GM18907 (cell line): ENCODE data around the gene NTNG2.

Source experiments
- ATAC-seq: cut with Tn5 transposase; IDR thresholded peaks from one replicate; pipeline ENCODE4 v1.9.1; 2021; ENCODE audit warnings: mild to moderate bottlenecking, moderate library complexity; ENCODE audit not compliant: unreplicated experiment

NTNG2 gene

DNA sequence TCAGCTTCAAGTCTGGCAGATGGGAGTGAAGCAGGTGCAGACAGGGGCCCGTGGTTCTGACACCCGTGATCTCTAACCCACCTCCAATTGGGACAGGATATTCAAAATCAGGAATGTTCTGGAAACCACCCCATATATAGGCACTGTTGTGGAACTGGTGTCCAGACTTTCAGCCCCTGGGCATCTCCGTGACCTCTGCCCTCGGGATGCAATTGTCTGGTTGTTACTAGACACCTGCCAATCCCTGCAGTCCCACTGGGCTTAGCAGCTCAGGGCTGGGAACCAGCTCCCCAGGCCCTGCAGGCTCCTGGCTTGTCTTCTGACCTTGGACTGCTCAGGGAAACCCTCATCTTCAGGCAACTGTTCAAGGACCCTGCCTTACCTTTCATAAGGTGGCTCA lies 38.8 kb downstream of the NTNG2 start:
- ATAC-seq = no peak

DNA sequence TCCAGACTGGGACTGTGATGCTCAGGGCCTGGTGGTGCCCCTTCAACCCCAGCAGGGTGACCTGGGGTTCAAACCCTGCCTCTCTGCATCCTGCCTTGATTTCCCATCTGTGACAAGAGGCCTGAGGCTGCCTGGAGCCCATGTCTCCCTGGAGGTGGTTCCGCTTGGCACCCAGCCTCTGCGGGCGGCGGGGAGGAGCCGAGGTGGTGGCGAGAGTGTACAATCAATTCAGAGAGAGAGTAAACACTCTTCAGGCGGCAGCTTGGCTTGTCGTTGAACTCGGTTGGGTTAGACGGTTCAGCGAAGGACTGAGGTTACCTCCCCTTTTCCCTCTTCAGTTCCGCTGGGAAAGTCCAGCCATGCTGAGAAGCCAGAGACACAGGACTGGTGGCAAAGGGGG lies 39.3 kb downstream of the NTNG2 start:
- ATAC-seq = no peak

DNA sequence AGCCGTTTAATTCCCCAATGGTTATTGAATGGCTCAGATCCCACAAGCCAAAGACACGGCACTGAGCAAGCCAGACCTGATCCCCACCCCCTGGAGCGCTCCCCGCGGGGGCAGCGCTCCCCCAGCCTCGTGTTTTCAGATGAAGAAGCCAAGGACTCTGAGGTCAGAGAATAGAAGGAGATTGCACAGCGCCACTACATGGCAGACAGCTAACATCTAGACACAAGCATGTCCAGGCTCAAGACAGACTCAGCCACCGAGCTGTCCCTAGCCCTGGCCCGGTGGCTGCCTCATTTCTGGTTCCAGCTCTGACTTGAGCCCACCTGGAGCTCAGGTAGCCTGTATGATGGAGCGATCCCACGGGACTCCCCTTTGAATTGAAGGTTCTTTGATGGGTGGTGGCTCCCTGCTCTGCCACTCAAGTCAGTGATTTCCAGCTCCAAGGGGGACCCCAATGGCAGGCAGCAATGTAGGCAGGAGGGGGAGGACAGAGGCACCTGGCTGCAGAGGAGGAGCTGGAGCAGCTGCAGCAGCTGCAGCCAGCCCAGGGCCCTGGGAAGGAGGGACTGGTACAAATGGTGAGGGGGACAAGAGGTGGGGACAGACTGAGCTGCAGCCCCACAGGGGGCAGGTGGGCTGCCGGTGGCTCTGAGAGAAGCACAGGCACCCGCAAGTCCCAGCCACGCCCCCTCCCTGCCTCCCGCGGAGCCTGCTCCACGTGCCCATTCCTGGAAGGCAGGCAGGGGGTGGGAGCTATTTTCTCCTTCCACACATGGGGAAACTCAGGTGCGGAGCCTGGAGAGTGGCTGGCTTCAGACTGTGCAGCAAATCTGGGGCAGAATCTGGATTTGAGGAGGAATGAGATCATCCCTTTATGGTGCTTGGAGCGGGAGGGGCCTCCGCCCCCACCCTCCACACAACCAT lies 40.2 kb downstream of the NTNG2 start:
- no peak for ATAC-seq

DNA sequence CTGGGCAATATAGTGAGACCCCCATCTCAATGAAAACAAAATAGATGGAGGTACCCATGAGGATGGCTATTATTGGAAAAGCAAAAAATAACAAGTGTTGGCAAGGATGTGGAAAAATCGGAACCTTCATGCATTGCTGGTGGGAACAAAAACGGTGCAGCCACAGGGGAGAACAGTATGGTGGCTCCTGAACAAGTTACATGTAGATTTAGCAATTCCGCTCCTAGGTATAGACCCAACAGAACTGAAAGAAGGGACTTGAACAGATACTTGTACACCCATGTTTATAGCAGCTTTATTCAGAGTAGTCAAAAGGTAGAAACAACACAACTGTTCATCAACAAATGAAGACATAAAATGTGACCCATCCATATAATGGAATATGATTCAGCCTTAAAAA lies 43.0 kb downstream of the NTNG2 start:
- no peak for ATAC-seq

DNA sequence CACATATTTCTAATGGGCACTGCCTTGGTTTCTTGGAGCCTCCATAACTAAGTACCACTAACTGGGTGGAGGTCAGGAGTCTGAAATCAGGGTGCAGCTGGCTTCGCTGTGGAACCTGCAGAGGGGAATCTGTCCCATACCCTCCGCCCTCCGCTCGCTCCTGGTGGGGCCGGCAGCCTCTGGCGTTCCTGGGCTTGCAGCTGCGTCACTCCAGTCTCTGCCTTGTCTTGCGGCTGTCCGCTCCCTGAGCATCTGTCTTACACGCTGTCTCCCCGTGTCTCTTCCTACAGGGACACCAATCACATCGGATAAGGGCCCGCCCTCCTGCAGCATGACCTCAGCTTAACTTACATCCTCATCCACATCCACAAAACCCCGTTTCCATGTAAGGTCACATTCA lies 45.4 kb downstream of the NTNG2 start:
- ATAC-seq = no peak

DNA sequence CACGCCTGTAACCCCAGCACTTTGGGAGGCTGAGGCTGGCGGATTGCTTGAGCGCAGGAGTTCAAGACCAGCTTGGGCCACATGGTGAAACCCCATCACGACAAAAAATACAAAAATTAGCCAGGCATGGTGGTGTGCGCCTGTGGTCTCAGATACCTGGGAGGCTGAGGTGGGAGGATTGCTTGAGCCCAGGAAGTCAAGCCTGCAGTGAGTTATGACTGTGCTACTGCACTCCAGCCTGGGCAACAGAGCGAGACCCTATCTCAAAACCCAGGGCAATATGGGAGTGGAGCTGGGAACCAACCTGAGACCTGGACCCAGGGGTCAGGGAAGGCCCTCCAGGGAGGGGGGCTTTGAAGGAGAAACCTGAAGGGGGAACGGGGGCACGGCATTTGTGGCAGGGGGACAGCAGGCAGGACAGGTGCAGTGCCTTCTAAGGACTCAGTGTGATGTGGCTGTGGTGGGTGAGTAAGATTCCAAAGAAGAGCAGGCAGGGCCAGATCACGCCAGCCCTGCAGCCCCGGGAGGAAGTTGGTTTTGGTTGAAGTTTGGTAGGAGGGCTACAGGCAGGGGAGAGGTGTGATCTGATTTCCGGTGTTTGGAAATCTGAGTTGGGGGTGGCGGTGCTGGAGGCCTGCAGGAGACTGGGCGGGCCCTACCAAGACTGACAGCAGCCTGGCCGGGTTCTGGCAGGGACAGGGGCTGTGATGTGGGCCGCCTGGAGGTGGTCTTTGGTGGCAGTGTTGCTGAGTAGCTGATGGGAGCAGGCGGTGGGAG lies 46.2 kb downstream of the NTNG2 start:
- no peak for ATAC-seq

DNA sequence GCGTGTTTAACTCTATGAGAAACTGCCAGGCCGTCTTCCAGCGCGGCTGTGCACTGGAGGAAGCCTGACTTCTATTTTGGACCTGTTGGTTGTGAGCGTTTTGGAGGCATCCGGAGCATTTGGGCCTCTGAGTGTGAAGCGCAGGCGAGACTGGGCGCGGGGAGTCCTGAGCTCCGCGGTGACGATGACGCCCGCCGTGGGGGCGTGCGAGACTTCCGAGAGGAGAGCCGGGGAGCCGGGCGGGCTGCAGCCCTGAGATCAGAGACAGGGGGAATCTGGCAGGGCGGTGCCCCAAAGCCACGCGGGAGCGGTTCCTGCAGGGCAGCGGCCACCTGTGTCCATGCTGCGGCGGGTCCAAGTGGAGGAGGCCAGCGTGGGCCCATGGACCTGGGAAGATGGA lies 47.4 kb downstream of the NTNG2 start:
- ATAC-seq = no peak

DNA sequence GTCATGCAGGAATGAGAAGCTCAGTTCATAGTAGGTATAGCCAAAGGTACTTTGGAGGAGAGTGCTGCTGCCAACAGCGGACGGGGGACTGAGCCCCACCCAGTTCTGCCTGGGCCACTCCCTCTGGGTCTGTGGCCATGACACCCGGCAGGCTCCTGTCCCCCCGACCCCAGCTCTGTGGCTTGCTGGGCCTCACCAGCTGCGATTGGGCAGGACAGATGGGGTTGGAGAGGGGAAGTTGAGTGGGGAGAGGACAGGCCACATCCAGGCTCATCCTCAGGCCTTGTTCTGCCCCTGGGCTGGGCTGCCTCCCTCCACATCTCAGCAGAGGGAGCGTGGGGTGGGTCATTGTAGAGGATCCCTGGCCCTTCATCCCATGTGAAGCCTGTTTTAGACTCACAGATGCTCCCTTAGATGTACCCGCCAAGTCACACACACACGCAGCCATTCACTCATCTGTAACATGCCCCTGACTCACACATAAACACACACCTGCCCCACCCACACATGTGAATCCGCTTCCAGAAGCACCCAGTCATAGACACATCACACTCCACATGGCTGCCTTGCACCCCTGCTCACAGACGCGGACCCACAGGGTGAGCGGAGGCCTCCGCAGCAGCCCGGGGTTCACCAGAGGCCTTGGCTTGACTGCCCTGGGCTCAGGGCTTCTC lies 48.8 kb downstream of the NTNG2 start:
- ATAC-seq = no peak

DNA sequence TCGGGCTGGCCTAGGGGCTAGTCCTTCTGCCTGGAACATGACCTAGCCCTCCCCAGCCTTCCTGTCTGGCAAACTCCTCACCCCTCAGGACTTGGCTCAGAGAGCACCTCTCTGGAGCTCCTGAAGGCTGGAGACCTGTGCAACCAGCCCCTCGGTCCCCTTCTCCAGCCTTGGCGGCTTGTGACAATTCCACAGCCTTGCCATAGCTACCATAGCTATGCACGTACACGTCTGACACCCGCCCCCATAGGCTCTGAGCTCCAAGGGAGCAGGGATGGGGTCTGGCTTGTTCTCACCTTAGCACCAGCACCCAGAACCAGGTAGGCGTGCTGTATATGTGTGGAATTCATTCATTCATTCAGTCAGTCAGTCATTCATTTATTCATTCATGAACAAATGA lies 49.7 kb downstream of the NTNG2 start:
- ATAC-seq = no peak

DNA sequence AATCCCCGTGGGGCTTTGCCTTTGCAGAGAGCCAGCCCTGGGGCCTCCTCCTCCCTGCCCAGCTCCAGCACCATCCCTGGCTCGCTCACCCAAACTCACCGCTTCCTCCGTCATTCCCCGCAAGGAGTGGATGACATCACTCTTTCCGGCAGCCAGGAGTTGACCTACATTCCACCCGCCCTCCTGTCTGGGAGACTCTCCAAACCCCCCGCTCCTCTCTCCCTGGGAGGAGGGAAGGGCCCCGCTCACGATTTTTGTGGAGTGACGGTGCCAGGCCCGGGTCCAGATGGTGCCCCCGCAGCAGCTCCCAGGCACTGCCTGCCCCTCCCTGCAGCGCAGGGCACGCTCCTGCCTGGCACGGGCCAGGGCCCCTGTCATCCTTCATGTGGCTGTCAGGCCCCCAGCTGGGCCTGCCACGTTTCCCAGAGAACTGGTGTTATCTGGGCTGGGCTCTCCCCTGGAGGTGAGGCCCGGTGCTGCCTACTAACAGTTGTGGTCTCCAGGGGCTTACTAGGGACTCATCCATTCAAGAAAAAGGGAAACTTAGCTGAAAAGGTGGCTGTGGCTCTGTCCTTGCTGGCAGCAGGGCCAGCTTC lies 52.3 kb downstream of the NTNG2 start:
- ATAC-seq = no peak

DNA sequence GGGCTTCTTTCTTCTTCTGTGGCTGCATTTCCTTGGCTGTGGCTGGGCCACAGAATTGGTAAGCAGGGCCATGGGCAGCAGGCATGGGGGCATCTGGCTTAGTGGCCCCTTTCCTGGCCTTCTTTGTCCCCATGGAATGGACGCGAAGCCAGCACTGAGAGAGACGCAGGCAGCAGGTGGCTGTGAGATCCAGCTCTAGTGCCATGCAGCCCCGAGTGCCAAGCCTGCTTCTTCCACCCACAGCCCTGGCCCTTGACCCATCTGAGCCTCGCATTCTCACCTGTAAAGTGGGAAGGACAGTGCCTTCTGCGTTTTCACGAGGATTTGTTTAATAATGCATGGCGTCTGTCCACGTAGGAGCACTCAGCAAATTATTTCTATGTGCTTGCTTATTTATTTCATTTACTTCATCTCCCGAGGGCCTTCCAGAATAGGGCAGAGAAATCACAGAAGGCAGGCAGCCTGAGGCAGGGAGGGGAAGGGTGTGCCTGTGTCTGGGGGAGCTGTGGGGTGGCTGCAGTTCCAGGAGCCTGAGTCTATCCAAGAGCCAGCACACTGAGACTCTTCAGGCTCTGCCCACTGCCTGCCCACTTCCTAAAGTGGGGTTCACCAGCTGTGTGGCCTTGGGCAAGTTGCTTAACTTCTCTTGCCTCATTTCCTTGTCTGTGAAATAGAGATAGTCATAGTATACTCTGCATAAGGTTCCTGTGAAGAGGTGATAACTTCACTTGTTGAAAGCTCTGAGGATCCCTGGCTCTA lies 55.2 kb downstream of the NTNG2 start:
- no peak for ATAC-seq

DNA sequence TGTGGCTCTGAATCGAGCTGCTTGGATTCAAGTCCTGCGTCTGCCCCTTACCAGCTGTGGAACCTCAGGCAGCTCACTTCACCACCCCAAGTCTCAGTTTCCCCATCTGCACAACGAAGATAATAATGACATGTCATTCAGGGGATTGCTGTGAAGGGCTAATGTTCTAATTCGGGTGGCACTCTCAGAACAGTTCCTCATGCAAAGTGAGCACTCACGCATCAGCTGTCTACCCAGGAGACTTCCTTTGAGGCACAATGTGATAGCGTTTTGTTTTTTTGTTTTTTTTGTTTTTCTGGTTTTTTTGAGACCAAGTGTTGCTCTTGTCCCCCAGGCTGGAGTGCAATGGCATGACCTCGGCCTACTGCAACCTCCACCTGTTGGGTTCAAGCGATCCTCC lies 56.4 kb downstream of the NTNG2 start:
- no peak for ATAC-seq

DNA sequence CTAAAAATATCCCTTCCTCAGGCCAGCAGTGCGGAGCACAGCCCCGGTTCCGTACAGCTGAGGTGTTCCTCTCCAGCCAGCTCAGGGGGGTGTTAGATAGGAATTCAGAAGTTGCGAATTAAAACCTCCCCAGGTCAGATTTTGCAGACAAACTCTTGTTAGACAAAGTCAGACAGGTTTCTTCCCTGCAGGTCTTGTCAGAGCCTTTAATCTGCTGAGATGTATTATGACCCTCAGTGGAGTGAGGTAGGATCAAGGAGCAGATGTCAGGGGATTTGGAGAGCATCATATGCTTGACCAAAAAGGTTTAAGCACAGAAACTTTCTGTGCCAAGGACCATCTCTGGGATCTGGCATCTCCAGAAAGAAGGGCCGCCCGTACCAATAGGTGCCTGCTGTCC lies 60.1 kb downstream of the NTNG2 start:
- no peak for ATAC-seq

DNA sequence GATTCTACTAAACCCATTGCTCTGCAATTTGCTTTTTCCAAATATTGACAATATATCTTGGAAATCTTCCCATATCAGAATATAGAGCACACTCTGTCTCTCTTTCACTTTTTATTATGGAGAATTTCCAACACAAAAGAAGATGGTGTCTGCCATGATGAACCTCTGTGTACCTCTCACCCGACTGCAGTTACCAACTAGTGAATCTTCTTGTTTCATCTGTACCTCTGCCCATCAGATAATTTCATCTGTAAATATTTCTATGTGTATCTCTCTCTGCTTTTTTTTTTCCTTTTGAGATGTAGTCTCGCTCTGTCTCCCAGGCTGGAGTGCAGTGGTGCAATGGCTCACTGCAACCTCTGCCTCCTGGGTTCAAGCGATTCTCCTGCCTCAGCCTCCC lies 62.8 kb downstream of the NTNG2 start:
- ATAC-seq = no peak

DNA sequence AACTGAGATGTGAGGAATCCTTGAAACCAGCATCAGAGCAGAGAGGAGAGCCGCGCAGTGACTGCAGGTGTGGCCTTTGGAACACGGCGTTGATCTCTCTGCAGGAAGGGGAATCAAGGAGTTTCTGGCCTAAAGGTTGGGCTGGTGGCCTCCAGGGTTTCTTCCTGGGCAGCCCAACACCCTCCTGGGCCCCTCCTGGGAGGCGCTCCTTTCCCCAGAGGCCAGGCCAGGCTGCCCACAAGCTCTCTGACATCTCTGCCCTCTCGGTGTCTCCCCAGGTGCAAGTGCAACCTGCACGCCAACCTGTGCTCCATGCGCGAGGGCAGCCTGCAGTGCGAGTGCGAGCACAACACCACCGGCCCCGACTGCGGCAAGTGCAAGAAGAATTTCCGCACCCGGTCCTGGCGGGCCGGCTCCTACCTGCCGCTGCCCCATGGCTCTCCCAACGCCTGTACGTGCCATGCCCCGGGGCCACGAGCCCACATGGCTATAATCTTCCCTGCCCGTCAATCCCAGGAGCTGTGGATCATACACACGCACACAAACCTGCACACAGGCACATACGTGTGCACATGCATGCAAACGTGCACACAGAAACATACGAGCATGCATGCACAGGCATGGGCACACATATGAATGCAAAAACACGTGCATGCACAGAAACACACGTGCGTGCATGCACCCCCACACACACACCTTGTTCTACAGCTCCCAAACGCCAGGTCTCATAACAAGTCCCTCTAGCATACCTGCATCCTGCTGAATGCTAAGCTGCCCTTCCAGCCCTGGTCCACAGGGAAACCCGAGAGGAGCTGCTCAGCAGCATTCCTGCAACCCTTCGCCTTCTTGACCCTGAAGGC lies 64.9 kb downstream of the NTNG2 start:
- no peak for ATAC-seq

DNA sequence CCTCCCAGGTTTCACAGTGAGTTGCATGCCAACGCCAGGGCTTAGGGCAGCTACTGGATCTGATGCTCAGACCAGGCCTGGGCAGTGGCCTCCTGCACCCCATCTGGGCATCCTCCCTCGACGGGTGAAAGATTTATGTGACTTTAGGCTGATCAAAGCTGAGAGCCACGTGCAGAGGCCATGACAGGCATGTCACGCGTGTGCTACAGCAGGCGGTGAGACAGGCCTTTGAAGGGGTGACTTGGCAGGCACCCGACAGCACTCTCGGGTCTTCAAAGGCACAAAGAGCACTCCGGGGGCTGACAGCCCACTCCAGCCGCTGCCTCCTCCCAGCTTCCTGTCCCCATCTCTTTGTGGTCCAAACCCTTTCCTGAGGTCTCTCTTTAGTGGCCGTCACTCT lies 66.2 kb downstream of the NTNG2 start:
- ATAC-seq = no peak

DNA sequence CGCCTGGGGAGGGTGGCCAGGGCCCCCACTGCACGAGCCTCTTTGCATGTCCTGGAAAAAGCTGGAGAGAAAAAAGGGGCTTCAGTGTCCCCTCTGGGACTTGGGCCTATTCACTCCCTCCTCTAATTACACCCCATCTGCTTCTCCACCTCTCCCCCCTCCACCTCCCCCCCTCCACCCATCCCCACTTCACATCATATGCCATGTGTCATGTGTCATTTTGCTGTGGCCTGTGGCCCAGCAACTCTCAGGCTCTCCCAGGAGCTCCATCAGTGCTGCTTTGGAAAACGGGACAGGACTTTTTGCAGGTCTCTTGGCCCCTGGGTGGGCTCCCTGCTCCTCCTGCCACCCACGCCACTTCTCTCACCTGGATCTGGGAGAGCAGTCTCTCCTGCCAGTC lies 68.7 kb downstream of the NTNG2 start:
- ATAC-seq = no peak

DNA sequence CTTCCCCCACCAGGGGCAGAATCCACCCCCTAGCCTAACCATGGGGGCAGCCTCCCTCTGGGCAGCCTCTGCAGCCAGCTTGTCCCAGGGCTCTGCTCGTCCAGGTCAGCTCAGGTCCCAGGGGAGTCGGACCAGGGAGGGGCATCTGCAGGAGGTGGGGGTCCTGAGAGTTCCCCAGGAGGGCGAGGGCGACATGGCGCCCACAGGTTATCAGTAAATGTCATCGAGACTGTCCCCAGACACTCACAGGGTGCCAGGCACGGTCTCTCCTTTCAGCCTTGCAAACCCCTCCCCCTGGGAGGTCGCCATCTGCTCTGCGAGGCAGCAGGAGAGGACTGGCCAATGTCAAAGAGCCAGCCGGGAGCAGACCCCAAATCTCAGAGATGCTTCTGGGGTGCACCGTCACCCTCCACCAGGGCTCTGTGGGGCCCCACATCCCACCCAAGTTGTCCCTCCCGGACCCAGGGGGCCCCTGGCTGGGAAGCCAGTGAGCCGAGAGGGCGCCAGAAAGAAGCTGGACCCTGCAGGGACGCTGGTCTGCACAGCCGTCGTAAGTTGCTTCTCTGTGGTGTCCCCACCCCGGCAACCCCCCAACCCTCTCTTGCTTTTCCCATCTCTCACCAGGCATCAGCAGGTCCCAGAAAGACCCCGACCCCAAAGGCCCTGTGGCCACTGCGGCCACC lies 69.3 kb downstream of the NTNG2 start:
- ATAC-seq = no peak

DNA sequence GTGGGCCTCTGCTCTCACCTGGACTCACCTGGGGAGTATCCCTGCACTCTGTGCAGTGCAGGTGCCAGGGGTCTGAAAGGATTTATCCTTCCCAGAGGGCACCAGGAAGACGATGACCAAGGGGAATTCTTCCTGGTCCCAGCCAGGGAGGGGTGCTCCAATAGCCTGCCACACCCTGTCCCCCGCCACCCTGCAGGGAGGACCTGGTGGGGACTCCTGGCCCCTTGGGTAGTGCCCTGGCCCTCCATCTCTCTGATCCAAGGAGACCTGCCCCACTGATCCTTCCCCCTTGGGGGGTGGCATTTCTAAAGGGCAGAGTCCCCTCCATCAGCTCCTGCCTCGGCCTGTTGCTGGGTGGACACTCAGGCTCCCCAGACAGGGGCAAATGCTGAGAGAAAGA lies 70.7 kb downstream of the NTNG2 start:
- ATAC-seq = no peak
